Calu3 (cell line): ENCODE measurements around the gene MLH3. TPM values are rescaled to one million over a fixed set of nuclear protein-coding genes. Genes with fewer than 3 reads are reported as not detected.

Experiments
- BruUV-seq: library from RNA; stranded (reverse); fragments of 400-500 nt; replicated peaks from 2 replicates; lab custom pipeline; 2021; lab: Mats Ljungman, UMichigan
- CTCF ChIA-PET: fragments of 300-600 bp; sonication (Branson Sonifier 250); formaldehyde crosslinking; loops from one replicate; lab custom pipeline; 2022; ENCODE audit warnings: antibody characterized with exemption; lab: Charles Lee
- DNase-seq: peaks from one replicate; pipeline ENCODE4 v3.0.0; 2022
- H3K27ac Mint-ChIP-seq: one replicate; pipeline ENCODE4 v1.8.0; 2022; ENCODE audit warnings: mixed read lengths; ENCODE audit not compliant: unreplicated experiment
- H3K27me3 Mint-ChIP-seq: one replicate; pipeline ENCODE4 v1.8.0; 2022; ENCODE audit warnings: mixed read lengths; ENCODE audit not compliant: unreplicated experiment
- H3K36me3 Mint-ChIP-seq: one replicate; pipeline ENCODE4 v1.8.0; 2022; ENCODE audit warnings: mild to moderate bottlenecking, moderate library complexity, mixed read lengths; ENCODE audit not compliant: insufficient read depth, unreplicated experiment
- H3K4me1 Mint-ChIP-seq: one replicate; pipeline ENCODE4 v1.8.0; 2022; ENCODE audit warnings: mild to moderate bottlenecking, low read depth, mixed read lengths; ENCODE audit not compliant: unreplicated experiment
- H3K4me3 Mint-ChIP-seq: one replicate; pipeline ENCODE4 v1.8.0; 2022; ENCODE audit warnings: mild to moderate bottlenecking, low read depth, moderate library complexity, mixed read lengths; ENCODE audit not compliant: unreplicated experiment
- H3K9me3 Mint-ChIP-seq: one replicate; pipeline ENCODE4 v1.8.0; 2022; ENCODE audit warnings: low read depth, mixed read lengths; ENCODE audit not compliant: unreplicated experiment
- intact Hi-C: fragments of 100-400 bp; cut with micrococcal nuclease; formaldehyde crosslinking; loops from one replicate; pipeline ENCODE4 v1.10.0; 2022; ENCODE audit not compliant: unreplicated experiment
- total RNA-seq: library from RNA; stranded (reverse); gene quantifications from 2 replicates; pipeline ENCODE4 v1.2.3, GENCODE V29; 2022
- TF ChIP-seq, protein P1 (sequence below): fragments of 200-600 bp; IDR thresholded peaks from one replicate; pipeline ENCODE4 v1.8.0; 2022; ENCODE audit warnings: antibody characterized with exemption; ENCODE audit not compliant: unreplicated experiment

MLH3 gene
- total RNA-seq, 1 experiment from 2014 or later: 24.7 TPM

DNA sequence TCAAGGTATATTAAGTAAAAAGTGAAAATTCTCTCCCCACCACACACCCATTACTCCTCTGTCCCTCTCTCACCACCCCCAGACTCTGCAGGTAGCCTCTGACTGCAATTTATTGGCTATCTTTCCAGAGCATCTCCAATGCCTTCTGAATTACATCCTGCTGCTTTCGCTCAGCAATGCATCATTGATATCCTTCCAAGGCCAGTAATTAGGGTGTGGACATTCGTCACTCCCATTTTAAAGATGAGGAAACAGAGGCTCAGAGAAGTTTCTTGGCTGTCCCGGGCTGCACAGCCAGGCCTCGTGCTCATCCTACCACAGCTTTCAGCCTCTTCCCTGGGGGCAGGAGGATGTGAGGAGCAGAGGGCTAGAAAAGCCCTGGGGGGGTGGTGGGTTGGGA is 72.2 kb downstream of the MLH3 start:
- BruUV-seq: no TSS peak
- Mint-ChIP-seq H3K4me3 (no peak overlapping the region), H3K27me3 (no peaks in the 10 kb centered on the region), H3K4me1 (no peaks in the 10 kb centered on the region), H3K36me3 (peaks cover under 1% of the 10 kb centered on the region), H3K9me3 (no peaks in the 10 kb centered on the region), H3K27ac (no peak overlapping the region)
- no peak for DNase-seq
- CTCF ChIA-PET: no interaction called here
- intact Hi-C loops: no loop called here
- TF ChIP-seq, protein P1, sequence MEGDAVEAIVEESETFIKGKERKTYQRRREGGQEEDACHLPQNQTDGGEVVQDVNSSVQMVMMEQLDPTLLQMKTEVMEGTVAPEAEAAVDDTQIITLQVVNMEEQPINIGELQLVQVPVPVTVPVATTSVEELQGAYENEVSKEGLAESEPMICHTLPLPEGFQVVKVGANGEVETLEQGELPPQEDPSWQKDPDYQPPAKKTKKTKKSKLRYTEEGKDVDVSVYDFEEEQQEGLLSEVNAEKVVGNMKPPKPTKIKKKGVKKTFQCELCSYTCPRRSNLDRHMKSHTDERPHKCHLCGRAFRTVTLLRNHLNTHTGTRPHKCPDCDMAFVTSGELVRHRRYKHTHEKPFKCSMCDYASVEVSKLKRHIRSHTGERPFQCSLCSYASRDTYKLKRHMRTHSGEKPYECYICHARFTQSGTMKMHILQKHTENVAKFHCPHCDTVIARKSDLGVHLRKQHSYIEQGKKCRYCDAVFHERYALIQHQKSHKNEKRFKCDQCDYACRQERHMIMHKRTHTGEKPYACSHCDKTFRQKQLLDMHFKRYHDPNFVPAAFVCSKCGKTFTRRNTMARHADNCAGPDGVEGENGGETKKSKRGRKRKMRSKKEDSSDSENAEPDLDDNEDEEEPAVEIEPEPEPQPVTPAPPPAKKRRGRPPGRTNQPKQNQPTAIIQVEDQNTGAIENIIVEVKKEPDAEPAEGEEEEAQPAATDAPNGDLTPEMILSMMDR: no peak

DNA sequence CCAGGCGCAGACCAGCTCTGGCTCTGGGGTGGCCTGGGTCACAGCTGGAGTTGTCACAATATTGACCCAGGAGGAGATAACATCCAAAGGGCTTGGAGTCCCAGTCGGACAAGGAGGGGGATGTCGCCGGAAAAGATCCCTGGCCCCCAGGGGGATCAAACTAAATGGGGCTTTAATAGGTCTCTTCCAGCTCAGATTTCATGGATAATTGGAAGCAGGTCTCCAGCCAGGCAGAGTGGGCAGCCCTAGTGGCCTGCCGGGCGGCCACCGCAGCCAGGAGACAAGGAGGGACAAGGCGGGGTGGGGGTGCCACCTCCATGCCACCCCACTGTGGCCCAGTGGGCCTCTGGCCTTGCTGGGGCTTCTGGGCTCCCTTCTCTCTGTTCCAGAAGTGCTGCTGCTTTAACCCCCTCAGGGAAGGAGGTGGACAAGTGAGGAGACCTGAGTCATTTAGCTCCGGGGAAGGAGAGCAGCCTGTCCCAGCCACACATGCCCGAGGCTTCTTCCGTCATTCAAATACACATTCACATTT is 72.8 kb downstream of the MLH3 start:
- no peak for DNase-seq
- no TSS peak for BruUV-seq
- no peaks in the 10 kb centered on the region for H3K27me3 Mint-ChIP-seq
- no peaks in the 10 kb centered on the region for H3K4me1 Mint-ChIP-seq
- CTCF ChIA-PET: no interaction called here
- H3K27ac Mint-ChIP-seq: no peak overlapping the region
- TF ChIP-seq, protein P1: no peak
- H3K4me3 Mint-ChIP-seq: no peak overlapping the region
- no peaks in the 10 kb centered on the region for H3K36me3 Mint-ChIP-seq
- H3K9me3 Mint-ChIP-seq: no peaks in the 10 kb centered on the region
- intact Hi-C loops: no loop called here

DNA sequence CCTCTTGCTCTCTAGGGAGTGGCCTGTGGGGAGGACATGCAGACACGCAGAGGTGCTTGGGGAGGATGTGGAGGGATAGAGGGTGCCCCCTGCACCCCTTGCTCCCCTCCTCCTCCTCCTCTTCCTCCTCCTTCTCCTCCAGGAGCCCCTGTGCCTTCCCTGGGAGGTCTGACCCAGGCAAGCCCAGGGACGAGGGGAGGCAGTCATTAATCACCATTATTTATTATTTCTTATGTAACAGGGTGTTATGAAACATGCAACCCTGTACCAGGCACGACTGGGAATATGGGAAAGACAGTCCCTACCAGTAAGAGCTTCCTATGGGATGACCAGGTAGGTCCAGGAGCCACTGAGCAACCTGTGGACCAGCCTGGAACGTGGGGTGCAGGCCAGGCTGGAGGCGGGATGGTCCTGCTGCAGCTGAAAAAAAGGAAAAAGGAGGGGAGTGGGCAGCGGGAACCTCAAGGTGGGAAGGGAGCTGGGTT is 73.3 kb downstream of the MLH3 start:
- Mint-ChIP-seq H3K36me3 (no peaks in the 10 kb centered on the region), H3K27me3 (no peaks in the 10 kb centered on the region), H3K4me1 (no peaks in the 10 kb centered on the region), H3K9me3 (no peaks in the 10 kb centered on the region), H3K4me3 (no peak overlapping the region), H3K27ac (no peak overlapping the region)
- TF ChIP-seq, protein P1: no peak
- intact Hi-C loops: no loop called here
- CTCF ChIA-PET: no interaction called here
- no peak for DNase-seq
- BruUV-seq: no TSS peak

DNA sequence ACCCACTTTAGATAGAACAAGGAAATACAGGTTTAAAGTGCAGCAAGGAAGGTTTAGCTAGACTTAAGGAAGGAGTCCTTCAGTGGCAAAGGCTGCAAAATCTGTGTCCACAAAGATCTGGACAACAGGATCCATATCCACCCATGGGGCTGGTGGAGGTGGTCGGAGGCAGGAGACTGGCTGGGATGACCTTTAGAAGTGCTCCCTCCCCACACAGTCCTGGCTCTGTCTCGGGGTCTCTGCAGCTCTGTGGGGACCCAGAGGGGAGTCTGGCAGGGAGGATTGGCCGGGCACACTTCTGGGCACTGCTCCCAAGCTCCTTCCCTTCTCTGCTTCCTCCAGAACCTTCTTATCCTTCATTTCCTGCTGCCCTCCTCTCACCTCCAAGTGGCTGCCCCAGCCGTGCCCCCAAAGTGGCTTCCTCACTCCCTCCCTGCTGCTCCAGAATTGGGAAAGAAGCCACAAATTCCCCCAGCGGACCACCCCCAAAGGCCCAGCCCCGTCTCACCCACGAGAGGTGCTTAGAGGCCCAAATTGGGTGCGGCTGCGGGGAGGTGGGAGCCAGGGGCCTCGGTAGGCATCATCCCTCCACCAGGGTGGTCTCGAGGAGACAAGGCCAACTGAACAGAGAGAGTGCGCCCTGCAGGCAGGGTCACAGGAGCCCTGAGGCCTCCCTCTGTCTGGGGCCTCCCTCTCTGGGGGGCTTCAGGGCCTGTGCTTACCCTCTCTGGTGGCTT is 73.9 kb downstream of the MLH3 start:
- TF ChIP-seq, protein P1: no peak
- no TSS peak for BruUV-seq
- H3K4me1 Mint-ChIP-seq: no peaks in the 10 kb centered on the region
- intact Hi-C loops: no loop called here
- DNase-seq: no peak
- H3K4me3 Mint-ChIP-seq: no peak overlapping the region
- H3K27ac Mint-ChIP-seq: no peak overlapping the region
- CTCF ChIA-PET: no interaction called here
- H3K27me3 Mint-ChIP-seq: no peaks in the 10 kb centered on the region
- no peaks in the 10 kb centered on the region for H3K9me3 Mint-ChIP-seq
- no peaks in the 10 kb centered on the region for H3K36me3 Mint-ChIP-seq
